ENCODE measurements around the gene COPB2.

COPB2 gene

DNA sequence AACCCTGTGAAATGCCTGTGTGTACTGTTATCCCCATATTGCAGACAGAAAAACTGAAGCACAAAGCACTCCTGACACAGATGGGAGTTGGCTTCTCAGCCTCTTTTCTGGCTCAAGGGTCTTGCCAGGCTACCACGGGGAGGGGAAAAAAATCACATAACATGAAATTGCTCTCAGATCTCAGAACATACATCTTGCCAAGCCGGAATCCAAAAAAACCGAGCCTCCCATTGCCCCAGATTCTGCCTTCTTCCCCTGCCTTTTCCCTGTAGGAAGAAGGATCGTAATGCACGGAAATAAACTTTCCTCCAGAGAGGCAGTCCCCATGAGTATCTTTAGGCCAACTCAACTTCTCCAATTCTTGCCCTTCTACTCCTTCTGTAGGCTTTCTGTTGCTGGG, 62.2 kb downstream of the COPB2 start:
- peaks cover 6% of the 10 kb centered on the region; the same call in 1 of the 2 replicates for H3K4me1 ChIP-seq (ENCODE audit: control insufficient read depth, low read length)
- H3K4me2 ChIP-seq (ENCODE audit: low read length) = no peak overlapping the region
- no peaks in the 10 kb centered on the region for H3K79me2 ChIP-seq (ENCODE audit: control insufficient read depth, low read length)
- peaks cover 8% of the 10 kb centered on the region; the same call in 1 of the 2 replicates for H3K27me3 ChIP-seq (ENCODE audit: control insufficient read depth, low read length)
- no peaks in the 10 kb centered on the region for H3K9me2 ChIP-seq (replicated peaks; ENCODE audit: control insufficient read depth, low read length)
- H3K27ac ChIP-seq (ENCODE audit: low read depth, low read length) = no peak overlapping the region
- no peaks in the 10 kb centered on the region for H4K20me1 ChIP-seq (ENCODE audit: control insufficient read depth, insufficient read depth, low read depth, low read length)
- H3K9me3 ChIP-seq (ENCODE audit: control insufficient read depth, insufficient read depth, low read length) = no peaks in the 10 kb centered on the region
- no peaks in the 10 kb centered on the region for H3F3A ChIP-seq (ENCODE audit: control insufficient read depth, insufficient read depth)
- no peaks in the 10 kb centered on the region for H3K36me3 ChIP-seq (ENCODE audit: control insufficient read depth, low read length)
- TF ChIP-seq EZH2phosphoT487 (IDR thresholded peaks at IDR 0.05; ENCODE audit: borderline replicate concordance, low read length) = no peak
- TF ChIP-seq, protein P1, sequence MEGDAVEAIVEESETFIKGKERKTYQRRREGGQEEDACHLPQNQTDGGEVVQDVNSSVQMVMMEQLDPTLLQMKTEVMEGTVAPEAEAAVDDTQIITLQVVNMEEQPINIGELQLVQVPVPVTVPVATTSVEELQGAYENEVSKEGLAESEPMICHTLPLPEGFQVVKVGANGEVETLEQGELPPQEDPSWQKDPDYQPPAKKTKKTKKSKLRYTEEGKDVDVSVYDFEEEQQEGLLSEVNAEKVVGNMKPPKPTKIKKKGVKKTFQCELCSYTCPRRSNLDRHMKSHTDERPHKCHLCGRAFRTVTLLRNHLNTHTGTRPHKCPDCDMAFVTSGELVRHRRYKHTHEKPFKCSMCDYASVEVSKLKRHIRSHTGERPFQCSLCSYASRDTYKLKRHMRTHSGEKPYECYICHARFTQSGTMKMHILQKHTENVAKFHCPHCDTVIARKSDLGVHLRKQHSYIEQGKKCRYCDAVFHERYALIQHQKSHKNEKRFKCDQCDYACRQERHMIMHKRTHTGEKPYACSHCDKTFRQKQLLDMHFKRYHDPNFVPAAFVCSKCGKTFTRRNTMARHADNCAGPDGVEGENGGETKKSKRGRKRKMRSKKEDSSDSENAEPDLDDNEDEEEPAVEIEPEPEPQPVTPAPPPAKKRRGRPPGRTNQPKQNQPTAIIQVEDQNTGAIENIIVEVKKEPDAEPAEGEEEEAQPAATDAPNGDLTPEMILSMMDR (IDR thresholded peaks at IDR 0.05; ENCODE audit: low read depth, low read length, poor library complexity, severe bottlenecking) = no peak
- no peak overlapping the region for H3K4me3 ChIP-seq (ENCODE audit: low read length)

DNA sequence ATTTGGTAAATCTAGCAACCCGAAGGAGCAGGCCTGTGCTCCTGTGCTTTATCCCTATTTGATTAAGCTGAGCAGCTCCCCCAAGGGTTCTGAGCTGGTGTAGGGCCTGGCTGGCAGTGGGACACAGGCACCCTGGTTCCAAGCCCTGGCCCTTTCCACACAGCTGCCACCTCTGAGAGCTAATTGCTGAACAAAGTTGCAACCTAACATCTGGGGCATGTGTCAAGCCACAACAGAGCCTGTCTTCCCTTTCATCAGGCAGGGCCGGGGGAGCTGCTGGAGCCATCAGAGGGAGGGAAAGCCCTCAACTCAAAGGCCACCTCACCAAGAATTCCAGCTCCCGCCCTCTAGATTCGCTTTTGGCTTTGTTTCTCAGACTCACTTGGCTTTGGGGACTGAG, 62.7 kb downstream of the COPB2 start:
- no peaks in the 10 kb centered on the region for H3K9me2 ChIP-seq (replicated peaks; ENCODE audit: control insufficient read depth, low read length)
- no peaks in the 10 kb centered on the region for H3K9me3 ChIP-seq (ENCODE audit: control insufficient read depth, insufficient read depth, low read length)
- H3K4me3 ChIP-seq (ENCODE audit: low read length) = no peak overlapping the region
- no peak overlapping the region for H3K4me2 ChIP-seq (ENCODE audit: low read length)
- H3K79me2 ChIP-seq (ENCODE audit: control insufficient read depth, low read length) = no peaks in the 10 kb centered on the region
- TF ChIP-seq, protein P1 (IDR thresholded peaks at IDR 0.05; ENCODE audit: low read depth, low read length, poor library complexity, severe bottlenecking) = no peak
- TF ChIP-seq EZH2phosphoT487 (IDR thresholded peaks at IDR 0.05; ENCODE audit: borderline replicate concordance, low read length) = no peak
- peaks cover 6% of the 10 kb centered on the region; the same call in 1 of the 2 replicates for H3K4me1 ChIP-seq (ENCODE audit: control insufficient read depth, low read length)
- no peaks in the 10 kb centered on the region for H3K36me3 ChIP-seq (ENCODE audit: control insufficient read depth, low read length)
- H4K20me1 ChIP-seq (ENCODE audit: control insufficient read depth, insufficient read depth, low read depth, low read length) = no peaks in the 10 kb centered on the region
- peaks cover 5% of the 10 kb centered on the region; the same call in 1 of the 2 replicates for H3K27me3 ChIP-seq (ENCODE audit: control insufficient read depth, low read length)
- no peak overlapping the region for H3K27ac ChIP-seq (ENCODE audit: low read depth, low read length)
- H3F3A ChIP-seq (ENCODE audit: control insufficient read depth, insufficient read depth) = no peaks in the 10 kb centered on the region

DNA sequence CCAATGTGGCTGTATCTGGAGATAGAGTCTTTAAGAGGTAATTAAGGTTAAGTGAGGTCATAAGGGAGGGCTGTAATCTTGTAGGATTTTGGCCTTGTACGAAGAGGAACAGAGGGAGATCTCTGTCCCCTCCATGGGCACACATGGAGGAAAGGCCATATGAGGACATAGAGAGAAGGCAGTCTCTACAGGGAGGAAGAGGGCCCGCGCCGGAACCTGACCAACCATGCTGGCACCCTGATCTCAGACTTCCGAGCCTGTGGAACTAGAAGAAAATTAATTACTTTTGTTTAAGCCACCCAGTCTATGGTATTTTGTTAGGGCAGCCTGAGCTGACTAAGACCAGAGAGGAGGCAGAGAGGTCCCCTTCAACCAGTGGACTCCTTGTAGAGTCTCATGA, 63.3 kb downstream of the COPB2 start:
- Histone ChIP-seq H3K4me3 (ENCODE audit: low read length) (no peak overlapping the region), H3K4me2 (ENCODE audit: low read length) (no peak overlapping the region), H3K36me3 (ENCODE audit: control insufficient read depth, low read length) (no peaks in the 10 kb centered on the region), H4K20me1 (ENCODE audit: control insufficient read depth, insufficient read depth, low read depth, low read length) (no peaks in the 10 kb centered on the region), H3K27ac (ENCODE audit: low read depth, low read length) (no peak overlapping the region), H3K79me2 (ENCODE audit: control insufficient read depth, low read length) (no peaks in the 10 kb centered on the region), H3K9me2 (replicated peaks; ENCODE audit: control insufficient read depth, low read length) (no peaks in the 10 kb centered on the region), H3K4me1 (ENCODE audit: control insufficient read depth, low read length) (peaks cover 6% of the 10 kb centered on the region; the same call in 1 of the 2 replicates), H3K27me3 (ENCODE audit: control insufficient read depth, low read length) (peaks cover 5% of the 10 kb centered on the region; the same call in 1 of the 2 replicates), H3F3A (ENCODE audit: control insufficient read depth, insufficient read depth) (no peaks in the 10 kb centered on the region), H3K9me3 (ENCODE audit: control insufficient read depth, insufficient read depth, low read length) (no peaks in the 10 kb centered on the region)
- no peak for TF ChIP-seq EZH2phosphoT487 (IDR thresholded peaks at IDR 0.05; ENCODE audit: borderline replicate concordance, low read length)
- TF ChIP-seq, protein P1 (IDR thresholded peaks at IDR 0.05; ENCODE audit: low read depth, low read length, poor library complexity, severe bottlenecking) = no peak
